DMS114 treated with DMSO at 0.1 percent for 48 hours (cell line): Measurements from ENCODE around the gene APBB1IP.
"Not testable (repeated sequence)": the region's sequence is repeated elsewhere in the genome, so short reads cannot be mapped to it uniquely, and the experiment has no call there.

Source experiments
- DNase-seq: peaks from one replicate; lab custom pipeline; 2025; ENCODE audit not compliant: unreplicated experiment; lab: John Stamatoyannopoulos, UW

Gene APBB1IP

DNA sequence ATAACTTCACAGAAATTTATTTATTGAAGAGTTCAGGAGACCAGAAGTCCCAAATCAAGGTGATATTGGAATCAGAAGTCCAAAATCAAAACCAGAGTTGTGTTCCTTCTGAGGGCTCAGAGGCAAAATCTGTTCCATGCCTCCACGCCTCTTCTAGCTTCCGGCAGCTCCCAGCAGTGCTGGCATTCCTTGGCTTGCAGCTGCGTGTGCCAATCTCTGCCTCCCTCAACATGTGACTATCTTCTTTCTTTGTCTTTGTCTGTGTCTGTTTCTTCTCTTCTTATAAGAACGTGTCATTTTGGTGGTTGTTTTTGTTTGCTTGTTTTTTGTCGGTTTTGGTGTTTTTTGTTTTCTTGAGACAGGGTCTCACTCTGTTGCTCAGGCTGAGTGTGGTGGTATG is 116.1 kb downstream of the APBB1IP start:
- no peak for DNase-seq

DNA sequence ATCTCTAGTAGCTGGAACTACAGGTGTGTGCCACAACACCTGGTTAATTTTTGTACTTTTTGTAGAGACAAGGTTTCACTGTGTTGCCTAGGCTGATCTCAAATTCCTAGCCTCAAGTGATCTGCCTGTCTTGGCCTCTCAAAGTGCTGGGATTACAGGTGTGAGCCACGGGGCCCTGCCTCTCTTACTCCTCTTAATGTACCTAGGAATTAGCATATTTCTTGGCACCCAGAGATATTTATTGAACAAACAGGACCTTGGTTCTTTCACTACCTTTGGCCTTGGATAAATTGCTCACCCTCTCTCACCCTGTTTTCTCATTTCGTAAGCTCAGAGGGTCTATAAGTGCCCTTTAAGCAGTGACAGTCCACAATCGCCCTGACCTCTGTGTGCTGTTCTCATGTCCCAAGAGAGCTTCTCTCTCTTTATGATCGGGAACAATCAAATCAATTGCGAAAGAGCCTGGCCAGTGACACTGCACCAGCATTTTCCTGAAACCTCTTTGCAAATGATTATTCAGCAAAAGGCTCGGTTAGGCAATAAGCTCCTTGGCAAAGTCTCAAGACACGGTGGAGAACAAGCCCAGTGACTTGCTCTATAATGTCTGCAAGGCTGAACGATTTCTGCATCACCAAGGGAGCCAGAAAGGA is 117.7 kb downstream of the APBB1IP start:
- DNase-seq, result no peak

DNA sequence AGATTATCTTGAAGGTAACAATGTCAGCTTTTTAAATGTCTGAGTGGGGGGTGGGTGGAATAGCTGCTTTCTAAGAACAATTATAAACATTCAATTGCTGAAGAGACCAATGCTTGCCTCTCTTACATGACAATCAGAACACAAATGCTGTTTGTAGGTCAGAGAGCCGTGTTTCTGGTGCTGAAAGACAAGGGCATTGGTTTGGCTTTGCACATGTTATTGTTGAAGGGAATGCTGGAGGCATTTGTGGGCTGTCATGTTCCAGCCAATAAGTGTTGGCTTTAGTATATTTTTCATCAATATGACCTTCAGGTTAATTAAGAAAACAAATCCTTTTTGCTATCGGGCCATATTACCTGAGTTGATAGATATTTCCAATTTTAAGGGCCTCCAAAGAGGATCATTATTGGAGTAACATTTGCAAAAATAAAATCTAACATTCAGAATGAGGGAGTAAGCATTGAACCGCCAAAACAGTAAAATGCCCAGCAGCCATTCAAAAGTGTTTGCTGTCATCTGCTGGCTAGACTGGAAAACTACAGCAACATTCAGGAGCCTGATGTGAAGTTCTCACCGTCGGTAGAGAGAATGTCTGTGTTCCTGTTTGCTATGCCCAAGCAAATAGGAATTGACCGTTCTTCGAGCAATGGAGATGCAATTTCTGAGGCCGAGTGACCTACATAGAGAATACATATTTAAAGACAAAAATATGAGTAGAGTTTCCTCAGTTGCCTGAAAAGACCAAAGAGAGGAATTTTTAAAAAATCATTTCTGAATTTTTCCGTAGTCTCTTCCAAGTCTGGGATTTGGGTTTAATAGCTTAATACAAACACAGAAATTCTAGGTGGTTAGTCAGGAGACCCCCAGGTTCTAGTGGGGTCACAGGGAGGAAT is 118.9 kb downstream of the APBB1IP start:
- DNase-seq, result peak; percentile 68

DNA sequence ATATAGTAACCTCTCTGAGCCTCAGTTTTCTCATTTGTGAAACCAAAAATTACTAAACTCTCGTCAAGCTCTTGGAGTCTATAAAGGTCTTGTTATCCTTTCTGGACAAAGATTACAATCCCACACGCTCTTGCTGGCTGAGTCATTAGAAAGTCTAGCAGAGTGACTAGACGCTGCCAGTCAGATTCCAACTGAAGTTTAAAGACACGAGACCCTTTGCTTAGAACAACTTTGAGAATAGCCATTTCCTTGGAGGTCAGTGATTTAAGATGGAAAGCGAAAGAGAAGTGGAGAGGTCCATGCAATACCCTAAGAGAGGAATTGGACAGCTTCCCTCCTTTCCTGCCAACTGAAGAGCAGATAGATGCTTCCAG is 119.5 kb downstream of the APBB1IP start:
- no peak for DNase-seq

DNA sequence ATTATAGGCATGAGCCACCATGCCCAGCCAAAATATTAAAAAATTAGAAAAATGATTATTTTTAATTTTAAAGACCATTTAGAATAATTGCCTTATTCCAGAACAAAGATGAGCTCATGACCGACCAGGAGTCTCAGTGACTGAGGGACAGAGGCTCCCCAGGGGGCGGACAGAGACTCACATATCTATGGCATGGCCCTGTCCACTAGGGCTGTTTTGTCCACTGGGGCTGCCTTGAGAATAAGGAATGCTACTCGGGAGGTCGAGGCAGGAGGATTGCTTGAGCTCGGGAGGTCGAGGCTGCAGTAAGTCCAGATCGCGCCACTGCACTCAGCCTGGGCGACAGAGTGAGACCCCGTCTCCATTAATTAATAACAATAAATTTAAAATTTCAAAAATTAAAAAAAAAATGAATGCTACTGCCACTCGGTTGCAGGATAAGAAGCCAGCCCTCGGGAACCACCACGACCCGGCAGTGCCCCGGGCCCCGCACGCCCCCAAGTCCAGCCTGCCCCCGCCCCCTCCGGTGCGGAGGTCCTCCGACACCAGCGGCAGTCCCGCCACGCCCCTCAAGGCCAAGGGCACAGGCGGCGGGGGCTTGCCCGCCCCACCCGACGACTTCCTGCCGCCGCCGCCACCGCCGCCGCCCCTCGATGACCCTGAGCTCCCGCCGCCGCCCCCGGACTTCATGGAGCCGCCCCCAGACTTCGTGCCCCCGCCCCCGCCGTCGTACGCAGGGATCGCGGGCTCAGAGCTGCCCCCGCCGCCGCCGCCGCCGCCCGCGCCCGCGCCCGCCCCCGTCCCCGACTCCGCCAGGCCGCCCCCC is 128.6 kb downstream of the APBB1IP start:
- DNase-seq, result peak; percentile 18

DNA sequence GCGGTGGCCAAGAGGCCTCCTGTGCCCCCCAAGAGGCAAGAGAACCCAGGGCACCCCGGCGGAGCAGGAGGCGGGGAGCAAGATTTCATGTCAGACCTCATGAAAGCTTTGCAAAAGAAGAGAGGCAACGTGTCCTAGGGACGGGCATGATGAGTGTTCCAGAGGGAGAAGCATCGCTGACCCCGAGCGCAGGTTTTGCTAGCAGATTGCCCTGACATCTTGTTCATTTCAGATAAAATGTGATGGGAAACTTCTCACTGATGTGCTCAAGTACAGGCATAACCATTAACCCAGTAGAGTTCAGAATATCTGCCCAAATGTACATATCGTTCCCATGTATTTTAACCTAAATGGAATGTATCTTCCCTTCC is 129.2 kb downstream of the APBB1IP start:
- no peak for DNase-seq

DNA sequence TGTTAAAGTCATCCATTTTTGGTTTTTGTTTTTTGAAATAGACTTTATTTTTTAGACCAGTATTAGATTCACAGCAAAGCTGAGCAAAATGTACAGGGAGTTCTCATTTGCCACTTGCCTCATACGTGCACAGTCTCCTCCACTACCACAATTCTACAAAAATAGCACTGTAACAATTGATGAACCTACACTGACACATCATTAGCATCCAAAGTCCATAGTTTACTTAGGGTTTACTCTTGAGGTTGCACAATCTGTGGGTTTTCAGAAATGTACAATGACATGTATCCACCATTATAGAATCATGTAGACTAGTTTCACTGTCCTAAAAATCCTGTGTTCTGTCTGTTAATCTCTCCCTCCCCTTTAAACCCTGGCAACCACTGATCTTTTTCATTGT is 133.5 kb downstream of the APBB1IP start:
- DNase-seq, result no peak

DNA sequence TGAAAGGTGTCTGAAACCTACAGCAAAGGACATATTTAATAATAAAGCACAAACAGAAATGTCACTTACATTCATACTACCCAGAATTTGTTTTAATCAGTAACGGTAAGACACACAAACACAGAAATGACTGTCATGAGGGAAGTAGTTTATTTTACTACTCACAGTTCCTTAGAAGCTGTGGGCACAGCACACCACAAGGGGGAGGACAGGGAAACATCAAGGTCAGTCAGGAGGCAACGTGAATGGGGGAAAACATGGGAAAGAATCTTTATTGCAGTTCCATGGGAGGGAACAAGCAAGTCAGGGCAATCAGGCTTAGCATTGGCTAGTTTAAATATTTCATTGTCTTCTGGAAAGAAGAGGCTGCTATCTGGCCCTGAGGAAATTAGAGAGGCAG is 135.5 kb downstream of the APBB1IP start:
- DNase-seq, result no peak

DNA sequence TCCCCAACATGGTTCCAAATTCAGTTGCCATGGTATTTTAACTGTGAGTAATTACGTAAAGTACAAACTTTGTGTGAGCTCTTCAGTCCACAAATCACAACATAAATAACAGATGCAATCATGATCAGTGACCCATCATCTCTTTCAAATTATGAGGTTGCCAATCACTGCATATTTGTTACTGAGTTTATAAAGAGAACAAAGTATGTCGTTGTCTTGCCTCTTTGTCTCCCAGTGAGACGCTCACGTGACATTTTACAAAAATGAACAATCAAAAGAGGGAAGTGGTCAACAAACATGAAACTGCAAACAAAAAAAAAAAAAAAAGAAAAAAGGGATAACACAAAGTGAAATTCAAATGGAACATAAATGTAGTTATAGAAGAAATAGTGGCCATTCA is 136.6 kb downstream of the APBB1IP start:
- no peak for DNase-seq

DNA sequence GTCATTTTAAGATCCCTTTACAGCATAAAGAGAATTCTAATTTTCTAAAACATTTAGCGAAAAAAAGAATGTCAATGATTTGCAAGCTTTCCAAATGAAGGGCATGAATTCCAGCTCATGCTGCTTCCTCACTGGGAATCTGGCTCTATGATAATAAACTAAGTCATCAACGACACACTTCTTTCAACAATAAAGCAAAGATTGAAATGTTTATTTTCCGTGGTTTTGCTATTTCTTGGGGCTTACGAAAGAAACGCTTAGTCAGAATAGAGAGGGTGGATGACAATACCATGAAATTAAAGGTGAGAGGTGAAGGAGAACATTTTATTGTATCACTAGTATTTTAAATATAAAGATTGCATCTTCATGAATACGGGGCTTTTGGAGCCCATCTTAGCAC is 140.2 kb downstream of the APBB1IP start:
- DNase-seq, result not testable (repeated sequence)

DNA sequence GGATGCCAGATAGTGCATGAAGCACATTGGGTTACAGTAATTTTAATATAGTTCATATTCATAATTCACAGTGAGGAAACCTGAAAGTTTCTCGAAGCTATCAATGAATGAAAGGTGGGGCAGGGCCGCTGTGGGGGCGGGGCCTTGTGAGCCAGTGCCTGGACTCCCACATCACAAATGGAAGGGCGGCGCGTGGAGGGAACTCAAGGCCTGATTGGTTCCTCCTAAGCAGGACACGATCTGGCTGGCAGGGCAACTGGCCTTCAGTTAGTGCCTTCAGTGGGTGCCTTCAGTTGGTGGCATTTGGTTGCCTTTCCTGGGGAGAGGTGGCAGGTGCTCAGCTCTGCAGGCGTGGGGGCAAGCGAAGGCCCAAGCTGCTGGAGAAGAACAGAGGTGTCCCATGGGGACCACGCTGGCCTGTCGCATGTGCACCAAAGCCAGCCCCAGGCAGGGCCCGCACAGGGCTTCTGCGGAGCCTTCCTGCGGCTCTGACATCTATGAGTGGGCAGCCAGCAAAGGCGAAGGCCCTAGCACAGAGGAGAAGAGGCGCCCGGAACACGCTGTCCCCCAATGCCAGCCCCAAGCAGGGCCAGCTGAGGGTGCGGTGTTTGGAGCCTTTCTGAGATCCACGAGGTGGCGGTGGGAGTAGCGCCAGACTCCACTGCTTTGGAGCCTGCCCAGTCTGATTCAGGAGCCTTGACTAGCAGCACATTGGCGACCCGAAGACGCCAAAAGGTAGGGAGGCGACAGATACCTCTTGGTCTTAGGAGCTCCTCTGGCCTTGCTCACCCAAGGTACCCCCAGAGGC is 141.3 kb downstream of the APBB1IP start:
- DNase-seq, result no peak

DNA sequence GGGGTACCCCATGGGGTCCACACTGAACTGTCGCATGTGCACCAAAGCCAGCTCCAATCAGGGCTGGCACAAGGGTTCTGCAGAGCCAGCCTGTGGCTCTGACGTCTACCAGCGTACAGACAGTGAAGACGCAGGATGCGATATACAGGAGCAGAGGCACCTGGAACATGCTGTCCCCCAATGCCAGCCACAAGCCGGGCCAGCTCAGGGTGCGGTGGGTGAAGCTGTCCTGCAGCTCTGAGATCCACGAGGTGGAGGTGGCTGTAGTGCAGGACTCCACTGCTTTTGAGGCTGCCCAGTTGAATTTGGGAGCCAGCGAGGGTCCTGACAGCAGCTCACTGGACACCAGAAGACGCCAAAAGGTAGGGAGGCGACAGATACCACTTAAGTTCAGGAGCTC is 148.1 kb downstream of the APBB1IP start:
- no peak for DNase-seq

DNA sequence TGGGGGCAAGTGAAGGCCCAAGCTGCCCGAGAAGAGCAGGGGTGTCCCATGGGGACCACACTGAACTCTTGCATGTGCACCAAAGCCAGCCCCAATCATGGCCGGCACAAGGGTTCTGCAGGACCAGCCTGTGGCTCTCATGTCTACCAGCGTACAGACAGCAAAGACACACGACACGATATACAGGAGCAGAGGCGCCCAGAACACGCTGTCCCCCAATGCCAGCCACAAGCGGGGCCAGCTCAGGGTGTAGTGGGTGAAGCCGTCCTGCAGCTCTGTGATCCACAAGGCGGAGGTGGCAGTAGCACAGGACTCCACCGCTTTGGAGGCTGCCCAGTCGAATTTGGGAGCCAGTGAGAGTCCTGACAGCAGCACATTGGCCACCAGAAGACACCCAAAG is 150.5 kb downstream of the APBB1IP start:
- no peak for DNase-seq

DNA sequence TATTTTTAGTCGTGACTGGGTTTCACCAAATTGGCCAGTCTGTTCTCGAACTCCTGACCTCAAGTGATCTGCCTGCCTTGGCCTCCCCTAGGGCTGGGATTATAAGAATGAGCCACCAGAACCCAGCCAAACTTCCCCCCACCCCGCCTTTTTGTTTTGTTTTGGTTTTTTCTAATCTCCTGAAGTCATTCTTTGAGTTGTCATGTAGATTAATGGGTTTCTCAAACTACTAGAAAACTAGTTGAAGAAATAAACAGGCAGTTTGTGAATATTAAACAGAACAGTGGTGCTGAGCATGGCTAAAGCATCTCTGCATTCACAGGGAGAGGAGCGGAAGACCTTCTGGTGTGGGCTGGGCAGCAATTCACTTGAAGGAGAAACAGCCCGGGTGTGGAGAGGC is 151.7 kb downstream of the APBB1IP start:
- DNase-seq, result not testable (repeated sequence)

DNA sequence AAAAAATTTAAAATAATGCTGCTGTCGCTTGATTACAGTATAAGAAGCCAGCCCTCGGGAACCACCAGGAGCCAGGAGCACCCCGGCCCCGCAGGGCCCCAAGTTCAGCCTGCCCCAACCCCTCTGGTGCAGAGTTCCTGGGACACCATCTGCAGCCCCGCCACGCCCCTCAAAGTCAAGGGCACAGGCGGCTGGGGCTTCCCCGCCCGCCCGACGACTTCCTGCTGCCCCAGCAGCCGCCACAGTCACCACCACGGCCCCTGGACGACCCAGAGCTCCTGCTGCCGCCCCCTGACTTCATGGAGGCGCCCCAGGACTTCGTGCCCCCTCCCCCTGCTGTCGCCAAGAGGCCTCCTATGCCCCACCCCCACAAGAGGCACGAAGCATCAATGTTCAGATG is 155.8 kb downstream of the APBB1IP start:
- no peak for DNase-seq

DNA sequence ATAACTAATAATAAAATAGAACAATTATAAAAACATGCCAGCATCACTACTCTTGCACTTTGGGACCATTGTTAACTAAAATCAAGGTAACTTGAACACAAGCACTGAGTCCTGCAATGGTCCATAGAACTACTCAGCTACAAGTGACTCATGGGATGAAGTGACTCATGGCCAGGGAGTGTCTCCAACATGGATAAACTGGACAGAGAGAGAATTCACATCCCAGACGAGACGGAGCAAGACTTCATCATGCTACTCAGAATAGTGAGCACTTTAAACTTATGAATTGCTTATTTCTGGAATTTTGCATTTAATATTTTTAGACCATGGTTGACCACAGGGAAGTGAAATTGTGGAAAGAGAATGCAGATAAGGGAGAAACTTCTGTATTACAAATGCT is 165.1 kb downstream of the APBB1IP start:
- DNase-seq, result not testable (repeated sequence)

DNA sequence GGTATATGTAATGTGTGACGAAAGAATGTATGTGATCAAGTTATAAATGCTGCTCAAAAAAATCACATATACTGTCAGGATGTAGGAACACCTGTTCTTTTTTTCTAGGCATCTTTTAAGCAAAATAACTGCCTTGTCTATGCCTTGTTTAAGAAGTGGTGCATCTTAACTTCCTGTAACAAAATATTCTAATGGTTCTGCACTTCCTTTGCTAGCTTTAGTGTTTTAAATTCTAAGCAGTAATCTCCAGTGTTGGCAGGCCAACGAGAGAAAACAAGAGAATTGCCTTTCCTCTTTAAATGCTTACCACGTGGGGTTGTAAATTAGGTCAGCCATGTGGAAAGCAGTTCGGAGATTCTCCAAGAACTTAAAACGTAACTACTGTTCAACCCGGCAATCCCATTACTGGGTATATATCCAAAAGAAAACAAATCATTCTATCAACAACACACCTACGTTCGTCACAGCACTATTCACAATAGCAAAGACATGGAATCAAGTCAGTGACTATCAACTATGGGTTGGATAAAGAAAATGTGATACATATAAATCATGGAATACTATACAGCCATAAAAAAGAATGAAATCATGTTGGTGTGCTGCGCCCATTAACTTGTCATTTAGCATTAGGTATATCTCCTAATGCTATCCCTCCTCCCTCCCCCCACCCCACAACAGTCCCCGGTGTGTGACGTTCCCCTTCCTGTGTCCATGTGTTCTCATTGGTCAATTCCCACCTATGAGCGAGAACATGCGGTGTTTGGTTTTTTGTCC is 166.4 kb downstream of the APBB1IP start:
- not testable (repeated sequence) for DNase-seq

DNA sequence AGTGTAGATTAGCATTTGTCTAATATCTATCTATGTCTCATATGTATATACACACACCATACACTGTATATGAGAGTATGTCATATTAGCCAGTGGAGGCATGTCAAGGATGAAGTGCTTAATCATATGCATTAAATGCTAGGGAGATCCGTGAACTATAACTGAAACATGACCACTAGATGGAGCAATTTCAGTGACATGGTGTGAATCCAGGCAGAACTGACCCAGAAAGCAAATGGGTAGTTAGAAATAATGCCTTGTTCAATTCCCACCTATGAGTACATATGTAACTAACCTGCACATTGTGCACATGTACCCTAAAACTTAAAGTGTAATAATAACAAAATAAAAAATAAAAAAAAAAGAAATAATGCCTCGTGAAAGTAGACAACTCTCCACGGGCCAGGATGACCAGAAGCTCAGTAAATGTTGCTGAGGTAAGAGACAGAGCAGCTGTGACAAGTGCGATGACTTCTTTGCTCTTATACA is 168.3 kb downstream of the APBB1IP start:
- not testable (repeated sequence) for DNase-seq

DNA sequence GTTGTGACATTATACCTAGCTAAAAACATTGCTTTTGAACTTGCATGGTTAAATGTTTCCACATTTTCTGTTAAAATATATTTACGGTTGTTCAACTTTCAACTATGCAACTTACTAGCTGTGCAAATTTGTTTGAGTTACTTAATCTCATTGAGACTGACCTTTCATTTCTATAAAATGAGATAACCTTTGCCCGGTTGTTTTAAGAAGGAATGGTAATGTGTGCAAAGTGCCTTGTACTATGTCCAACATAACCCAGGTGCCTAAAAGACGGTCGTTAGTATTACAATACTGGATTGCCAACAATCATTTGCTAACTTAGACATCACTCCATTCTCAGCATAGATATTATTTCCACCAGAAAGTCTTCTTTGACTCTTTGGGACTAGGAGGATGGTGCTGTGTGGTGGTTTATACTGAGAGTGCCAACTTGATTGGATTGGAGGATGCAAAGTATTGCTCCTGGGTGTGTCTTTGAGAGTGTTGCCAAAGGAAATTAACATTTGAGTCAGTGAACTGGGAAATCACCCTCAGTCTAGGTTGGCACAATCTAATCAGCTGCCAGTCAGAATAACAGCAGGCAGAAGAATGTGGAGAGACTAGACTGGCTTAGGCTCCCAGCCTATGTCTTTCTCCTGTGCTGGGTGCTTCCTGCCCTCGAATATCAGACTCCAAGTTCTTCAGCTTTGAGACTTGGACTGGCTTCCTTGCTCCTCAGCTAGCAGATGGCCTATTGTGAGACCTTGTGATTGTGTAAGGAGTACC is 174.2 kb downstream of the APBB1IP start:
- DNase-seq, result no peak
